WTC11 (cell line): ENCODE measurements around the gene RMI1. TPM values are rescaled to one million over a fixed set of nuclear protein-coding genes. Genes with fewer than 3 reads are reported as not detected.

Experiments used
- ATAC-seq: fragments of 200-7000 bp; cut with Tn5 transposase; 2 replicates; pipeline ENCODE4 v1.10.0; 2021; ENCODE audit warnings: mild to moderate bottlenecking, moderate library complexity
- CTCF ChIA-PET: fragments of 300-600 bp; sonication (Branson Sonifier 250); formaldehyde crosslinking; loops from one replicate; lab custom pipeline; 2021; ENCODE audit warnings: antibody characterized with exemption; lab: Charles Lee
- POLR2A ChIA-PET: fragments of 350-600 bp; sonication (Branson Sonifier 250); formaldehyde crosslinking; loops from one replicate; lab custom pipeline; 2021; ENCODE audit warnings: antibody characterized with exemption; lab: Charles Lee
- DNase-seq: peaks from one replicate; pipeline ENCODE4 v3.0.0; 2021; ENCODE audit warnings: low spot score
- H3K27ac Mint-ChIP-seq: 2 replicates; pipeline ENCODE4 v1.8.0; 2021; ENCODE audit warnings: mixed read lengths
- H3K27me3 Mint-ChIP-seq: 2 replicates; pipeline ENCODE4 v1.8.0; 2021; ENCODE audit warnings: low read depth, mild to moderate bottlenecking, moderate library complexity, mixed read lengths
- H3K36me3 Mint-ChIP-seq: 2 replicates; pipeline ENCODE4 v1.8.0; 2021; ENCODE audit warnings: mixed read lengths
- H3K4me1 Mint-ChIP-seq: 2 replicates; pipeline ENCODE4 v1.8.0; 2022; ENCODE audit warnings: mixed read lengths
- H3K4me3 Mint-ChIP-seq: 2 replicates; pipeline ENCODE4 v1.8.0; 2021; ENCODE audit warnings: mild to moderate bottlenecking, moderate library complexity, mixed read lengths
- H3K9me3 Mint-ChIP-seq: 2 replicates; pipeline ENCODE4 v1.8.0; 2021; ENCODE audit warnings: mixed read lengths
- ATF1 ChIP-seq: sonication (generic); formaldehyde crosslinking; IDR thresholded peaks from 2 replicates; pipeline ENCODE4 v1.8.1; 2023; ENCODE audit warnings: mild to moderate bottlenecking, moderate library complexity, missing genetic modification reagents
- GTF2I ChIP-seq: fragments of 250-450 bp; sonication (Bioruptor Pico); conservative IDR thresholded peaks from 2 replicates; pipeline ENCODE4 v1.4.0; 2021; ENCODE audit warnings: mild to moderate bottlenecking
- HMGA2 ChIP-seq: fragments of 250-450 bp; sonication (Bioruptor Pico); IDR thresholded peaks from 2 replicates; pipeline ENCODE4 v1.4.0; 2021; ENCODE audit warnings: mild to moderate bottlenecking, moderate library complexity
- NFATC4 ChIP-seq: fragments of 250-450 bp; sonication (Bioruptor Pico); IDR thresholded peaks from 2 replicates; pipeline ENCODE4 v1.9.0; 2021; ENCODE audit warnings: mild to moderate bottlenecking
- NR1H2 ChIP-seq: sonication (generic); formaldehyde crosslinking; IDR thresholded peaks from 2 replicates; pipeline ENCODE4 v1.9.0; 2021; ENCODE audit warnings: mild to moderate bottlenecking, moderate library complexity, missing genetic modification reagents
- RORB ChIP-seq: fragments of 250-450 bp; sonication (Bioruptor Pico); IDR thresholded peaks from 2 replicates; pipeline ENCODE4 v1.9.0; 2021; ENCODE audit warnings: mild to moderate bottlenecking
- SOX15 ChIP-seq: fragments of 250-450 bp; sonication (Bioruptor Pico); IDR thresholded peaks from 2 replicates; pipeline ENCODE4 v1.9.0; 2021; ENCODE audit warnings: mild to moderate bottlenecking
- TP53 ChIP-seq: sonication (generic); formaldehyde crosslinking; IDR thresholded peaks from 2 replicates; pipeline ENCODE4 v1.8.1; 2023; ENCODE audit warnings: mild to moderate bottlenecking, missing genetic modification reagents
- ZNF416 ChIP-seq: fragments of 250-450 bp; sonication (Bioruptor Pico); IDR thresholded peaks from 2 replicates; pipeline ENCODE4 v1.9.0; 2021; ENCODE audit warnings: mild to moderate bottlenecking, inconsistent platforms
- ZNF671 ChIP-seq: fragments of 250-450 bp; sonication (Bioruptor Pico); IDR thresholded peaks from 2 replicates; pipeline ENCODE4 v1.8.0; 2021; ENCODE audit warnings: mild to moderate bottlenecking
- total RNA-seq: library from RNA; stranded (reverse); gene quantifications from 3 replicates; pipeline ENCODE4 v1.2.3, GENCODE V29; 2021
- TF ChIP-seq, protein P1 (sequence below): fragments of 250-450 bp; sonication (Bioruptor Pico); IDR thresholded peaks from 2 replicates; pipeline ENCODE4 v1.9.0; 2021; ENCODE audit warnings: mild to moderate bottlenecking
- TF ChIP-seq, protein P2 (sequence below): sonication (generic); formaldehyde crosslinking; IDR thresholded peaks from 2 replicates; pipeline ENCODE4 v1.8.1; 2022; ENCODE audit warnings: low read depth, mild to moderate bottlenecking, moderate library complexity, missing genetic modification reagents, borderline replicate concordance
- TF ChIP-seq, protein P3 (sequence below): sonication (generic); formaldehyde crosslinking; IDR thresholded peaks from 2 replicates; pipeline ENCODE4 v1.8.1; 2023; ENCODE audit warnings: mild to moderate bottlenecking, moderate library complexity, missing genetic modification reagents
- TF ChIP-seq, protein P4 (sequence below): sonication (generic); formaldehyde crosslinking; conservative IDR thresholded peaks from 2 replicates; pipeline ENCODE4 v1.8.1; 2022; ENCODE audit warnings: mild to moderate bottlenecking, missing genetic modification reagents
- TF ChIP-seq, protein P5 (sequence below): sonication (generic); formaldehyde crosslinking; IDR thresholded peaks from 2 replicates; pipeline ENCODE4 v1.8.0; 2022; ENCODE audit warnings: mild to moderate bottlenecking, missing genetic modification reagents
- TF ChIP-seq, protein P6 (sequence below): sonication (generic); formaldehyde crosslinking; IDR thresholded peaks from 2 replicates; pipeline ENCODE4 v1.8.0; 2022; ENCODE audit warnings: mild to moderate bottlenecking, missing genetic modification reagents
- TF ChIP-seq, protein P7 (sequence below): sonication (generic); formaldehyde crosslinking; IDR thresholded peaks from 2 replicates; pipeline ENCODE4 v1.8.1; 2023; ENCODE audit warnings: mild to moderate bottlenecking, missing genetic modification reagents
- TF ChIP-seq, protein P8 (sequence below): sonication (generic); formaldehyde crosslinking; IDR thresholded peaks from 2 replicates; pipeline ENCODE4 v1.8.0; 2023; ENCODE audit warnings: missing genetic modification reagents

The RMI1 gene
- total RNA-seq, 1 experiment from 2014 or later, result 25.8 TPM

DNA sequence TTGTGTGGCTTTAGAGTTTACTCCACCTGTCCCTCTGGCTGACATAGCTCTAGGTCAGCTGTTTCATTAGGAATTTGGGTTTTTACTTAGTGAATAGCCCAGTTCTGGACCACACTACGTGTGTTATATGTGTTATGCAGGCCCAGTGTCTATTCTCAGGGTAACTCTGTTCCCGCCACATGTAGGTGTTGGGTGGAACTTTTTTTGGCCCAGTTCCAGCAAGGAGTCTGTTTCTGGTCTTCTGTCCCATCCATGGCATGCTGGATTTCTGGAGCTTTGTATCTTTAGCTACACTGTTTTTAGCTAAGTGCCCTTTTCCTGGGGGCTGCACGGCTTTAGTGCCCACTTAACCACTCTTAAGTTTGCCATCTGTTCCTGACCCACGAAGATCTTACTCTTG, 15.5 kb downstream of the RMI1 start (continued):
- TF ChIP-seq, protein P1, sequence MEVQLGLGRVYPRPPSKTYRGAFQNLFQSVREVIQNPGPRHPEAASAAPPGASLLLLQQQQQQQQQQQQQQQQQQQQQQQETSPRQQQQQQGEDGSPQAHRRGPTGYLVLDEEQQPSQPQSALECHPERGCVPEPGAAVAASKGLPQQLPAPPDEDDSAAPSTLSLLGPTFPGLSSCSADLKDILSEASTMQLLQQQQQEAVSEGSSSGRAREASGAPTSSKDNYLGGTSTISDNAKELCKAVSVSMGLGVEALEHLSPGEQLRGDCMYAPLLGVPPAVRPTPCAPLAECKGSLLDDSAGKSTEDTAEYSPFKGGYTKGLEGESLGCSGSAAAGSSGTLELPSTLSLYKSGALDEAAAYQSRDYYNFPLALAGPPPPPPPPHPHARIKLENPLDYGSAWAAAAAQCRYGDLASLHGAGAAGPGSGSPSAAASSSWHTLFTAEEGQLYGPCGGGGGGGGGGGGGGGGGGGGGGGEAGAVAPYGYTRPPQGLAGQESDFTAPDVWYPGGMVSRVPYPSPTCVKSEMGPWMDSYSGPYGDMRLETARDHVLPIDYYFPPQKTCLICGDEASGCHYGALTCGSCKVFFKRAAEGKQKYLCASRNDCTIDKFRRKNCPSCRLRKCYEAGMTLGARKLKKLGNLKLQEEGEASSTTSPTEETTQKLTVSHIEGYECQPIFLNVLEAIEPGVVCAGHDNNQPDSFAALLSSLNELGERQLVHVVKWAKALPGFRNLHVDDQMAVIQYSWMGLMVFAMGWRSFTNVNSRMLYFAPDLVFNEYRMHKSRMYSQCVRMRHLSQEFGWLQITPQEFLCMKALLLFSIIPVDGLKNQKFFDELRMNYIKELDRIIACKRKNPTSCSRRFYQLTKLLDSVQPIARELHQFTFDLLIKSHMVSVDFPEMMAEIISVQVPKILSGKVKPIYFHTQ, result no peak
- TF ChIP-seq, protein P2, sequence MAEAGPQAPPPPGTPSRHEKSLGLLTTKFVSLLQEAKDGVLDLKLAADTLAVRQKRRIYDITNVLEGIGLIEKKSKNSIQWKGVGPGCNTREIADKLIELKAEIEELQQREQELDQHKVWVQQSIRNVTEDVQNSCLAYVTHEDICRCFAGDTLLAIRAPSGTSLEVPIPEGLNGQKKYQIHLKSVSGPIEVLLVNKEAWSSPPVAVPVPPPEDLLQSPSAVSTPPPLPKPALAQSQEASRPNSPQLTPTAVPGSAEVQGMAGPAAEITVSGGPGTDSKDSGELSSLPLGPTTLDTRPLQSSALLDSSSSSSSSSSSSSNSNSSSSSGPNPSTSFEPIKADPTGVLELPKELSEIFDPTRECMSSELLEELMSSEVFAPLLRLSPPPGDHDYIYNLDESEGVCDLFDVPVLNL (CRISPR knock-in tag), result no peak
- TF ChIP-seq ZNF671, result no peak
- TF ChIP-seq, protein P3, sequence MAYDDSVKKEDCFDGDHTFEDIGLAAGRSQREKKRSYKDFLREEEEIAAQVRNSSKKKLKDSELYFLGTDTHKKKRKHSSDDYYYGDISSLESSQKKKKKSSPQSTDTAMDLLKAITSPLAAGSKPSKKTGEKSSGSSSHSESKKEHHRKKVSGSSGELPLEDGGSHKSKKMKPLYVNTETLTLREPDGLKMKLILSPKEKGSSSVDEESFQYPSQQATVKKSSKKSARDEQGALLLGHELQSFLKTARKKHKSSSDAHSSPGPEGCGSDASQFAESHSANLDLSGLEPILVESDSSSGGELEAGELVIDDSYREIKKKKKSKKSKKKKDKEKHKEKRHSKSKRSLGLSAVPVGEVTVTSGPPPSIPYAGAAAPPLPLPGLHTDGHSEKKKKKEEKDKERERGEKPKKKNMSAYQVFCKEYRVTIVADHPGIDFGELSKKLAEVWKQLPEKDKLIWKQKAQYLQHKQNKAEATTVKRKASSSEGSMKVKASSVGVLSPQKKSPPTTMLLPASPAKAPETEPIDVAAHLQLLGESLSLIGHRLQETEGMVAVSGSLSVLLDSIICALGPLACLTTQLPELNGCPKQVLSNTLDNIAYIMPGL (CRISPR knock-in tag), result no peak
- TF ChIP-seq ATF1, result no peak
- no peak for TF ChIP-seq NR1H2 (CRISPR knock-in tag)
- no peak for TF ChIP-seq SOX15 (CRISPR knock-in tag)
- TF ChIP-seq, protein P4, sequence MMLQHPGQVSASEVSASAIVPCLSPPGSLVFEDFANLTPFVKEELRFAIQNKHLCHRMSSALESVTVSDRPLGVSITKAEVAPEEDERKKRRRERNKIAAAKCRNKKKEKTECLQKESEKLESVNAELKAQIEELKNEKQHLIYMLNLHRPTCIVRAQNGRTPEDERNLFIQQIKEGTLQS (CRISPR knock-in tag), result no peak
- TF ChIP-seq, protein P5, sequence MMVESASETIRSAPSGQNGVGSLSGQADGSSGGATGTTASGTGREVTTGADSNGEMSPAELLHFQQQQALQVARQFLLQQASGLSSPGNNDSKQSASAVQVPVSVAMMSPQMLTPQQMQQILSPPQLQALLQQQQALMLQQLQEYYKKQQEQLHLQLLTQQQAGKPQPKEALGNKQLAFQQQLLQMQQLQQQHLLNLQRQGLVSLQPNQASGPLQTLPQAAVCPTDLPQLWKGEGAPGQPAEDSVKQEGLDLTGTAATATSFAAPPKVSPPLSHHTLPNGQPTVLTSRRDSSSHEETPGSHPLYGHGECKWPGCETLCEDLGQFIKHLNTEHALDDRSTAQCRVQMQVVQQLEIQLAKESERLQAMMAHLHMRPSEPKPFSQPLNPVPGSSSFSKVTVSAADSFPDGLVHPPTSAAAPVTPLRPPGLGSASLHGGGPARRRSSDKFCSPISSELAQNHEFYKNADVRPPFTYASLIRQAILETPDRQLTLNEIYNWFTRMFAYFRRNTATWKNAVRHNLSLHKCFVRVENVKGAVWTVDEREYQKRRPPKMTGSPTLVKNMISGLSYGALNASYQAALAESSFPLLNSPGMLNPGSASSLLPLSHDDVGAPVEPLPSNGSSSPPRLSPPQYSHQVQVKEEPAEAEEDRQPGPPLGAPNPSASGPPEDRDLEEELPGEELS (CRISPR knock-in tag), result no peak
- TF ChIP-seq, protein P6, sequence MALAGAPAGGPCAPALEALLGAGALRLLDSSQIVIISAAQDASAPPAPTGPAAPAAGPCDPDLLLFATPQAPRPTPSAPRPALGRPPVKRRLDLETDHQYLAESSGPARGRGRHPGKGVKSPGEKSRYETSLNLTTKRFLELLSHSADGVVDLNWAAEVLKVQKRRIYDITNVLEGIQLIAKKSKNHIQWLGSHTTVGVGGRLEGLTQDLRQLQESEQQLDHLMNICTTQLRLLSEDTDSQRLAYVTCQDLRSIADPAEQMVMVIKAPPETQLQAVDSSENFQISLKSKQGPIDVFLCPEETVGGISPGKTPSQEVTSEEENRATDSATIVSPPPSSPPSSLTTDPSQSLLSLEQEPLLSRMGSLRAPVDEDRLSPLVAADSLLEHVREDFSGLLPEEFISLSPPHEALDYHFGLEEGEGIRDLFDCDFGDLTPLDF (CRISPR knock-in tag), result no peak
- TF ChIP-seq GTF2I (CRISPR knock-in tag), result no peak
- TF ChIP-seq TP53 (CRISPR knock-in tag), result no peak
- TF ChIP-seq, protein P7, sequence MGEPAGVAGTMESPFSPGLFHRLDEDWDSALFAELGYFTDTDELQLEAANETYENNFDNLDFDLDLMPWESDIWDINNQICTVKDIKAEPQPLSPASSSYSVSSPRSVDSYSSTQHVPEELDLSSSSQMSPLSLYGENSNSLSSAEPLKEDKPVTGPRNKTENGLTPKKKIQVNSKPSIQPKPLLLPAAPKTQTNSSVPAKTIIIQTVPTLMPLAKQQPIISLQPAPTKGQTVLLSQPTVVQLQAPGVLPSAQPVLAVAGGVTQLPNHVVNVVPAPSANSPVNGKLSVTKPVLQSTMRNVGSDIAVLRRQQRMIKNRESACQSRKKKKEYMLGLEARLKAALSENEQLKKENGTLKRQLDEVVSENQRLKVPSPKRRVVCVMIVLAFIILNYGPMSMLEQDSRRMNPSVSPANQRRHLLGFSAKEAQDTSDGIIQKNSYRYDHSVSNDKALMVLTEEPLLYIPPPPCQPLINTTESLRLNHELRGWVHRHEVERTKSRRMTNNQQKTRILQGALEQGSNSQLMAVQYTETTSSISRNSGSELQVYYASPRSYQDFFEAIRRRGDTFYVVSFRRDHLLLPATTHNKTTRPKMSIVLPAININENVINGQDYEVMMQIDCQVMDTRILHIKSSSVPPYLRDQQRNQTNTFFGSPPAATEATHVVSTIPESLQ (CRISPR knock-in tag), result no peak

DNA sequence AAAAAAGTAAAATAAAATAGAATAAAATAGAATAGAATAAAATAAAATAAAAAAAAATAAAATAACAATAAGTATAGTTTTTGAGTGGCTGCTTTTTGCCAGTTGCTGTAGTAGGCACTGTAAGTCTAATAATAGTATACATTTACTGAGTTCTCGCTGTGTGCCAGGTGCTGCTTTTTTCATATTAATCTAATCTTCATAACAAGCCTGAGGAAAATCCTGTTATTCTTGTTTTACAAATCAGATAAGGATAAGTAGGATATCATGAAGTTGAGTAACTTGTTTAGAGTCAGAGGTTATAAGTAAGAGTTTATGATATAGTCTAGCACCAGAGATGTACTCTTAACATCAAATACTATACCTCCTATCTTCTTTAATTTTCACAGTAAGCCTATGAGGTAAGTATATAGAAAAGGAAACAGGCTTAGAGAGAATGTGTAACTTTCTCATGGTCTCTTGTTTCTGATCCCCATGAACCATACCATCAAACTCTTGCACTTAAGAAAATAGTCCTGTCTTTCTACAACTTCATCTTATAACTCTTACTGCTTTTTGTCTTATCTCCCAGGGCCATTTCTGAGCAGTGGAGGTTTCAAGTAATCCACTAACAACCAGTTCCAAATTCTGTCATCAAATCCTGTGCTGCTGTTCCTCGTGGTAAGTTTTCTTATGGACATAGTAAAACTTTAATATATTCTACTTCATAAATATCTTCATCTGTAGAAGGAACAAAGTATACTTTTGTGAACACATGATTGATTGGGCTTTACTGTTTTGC, 18.7 kb downstream of the RMI1 start:
- H3K27ac Mint-ChIP-seq, result no peak overlapping the region; the same call in 1 of the 2 replicates
- H3K27me3 Mint-ChIP-seq, result no peaks in the 10 kb centered on the region
- ATAC-seq (no peak), DNase-seq (no peak)
- TF ChIP-seq HMGA2 (CRISPR knock-in tag) (peak; percentile 14; the same call in 1 of the 2 replicates), RORB (CRISPR knock-in tag) (no peak), NFATC4 (CRISPR knock-in tag) (no peak), ZNF416 (CRISPR knock-in tag) (no peak)
- TF ChIP-seq, protein P8, sequence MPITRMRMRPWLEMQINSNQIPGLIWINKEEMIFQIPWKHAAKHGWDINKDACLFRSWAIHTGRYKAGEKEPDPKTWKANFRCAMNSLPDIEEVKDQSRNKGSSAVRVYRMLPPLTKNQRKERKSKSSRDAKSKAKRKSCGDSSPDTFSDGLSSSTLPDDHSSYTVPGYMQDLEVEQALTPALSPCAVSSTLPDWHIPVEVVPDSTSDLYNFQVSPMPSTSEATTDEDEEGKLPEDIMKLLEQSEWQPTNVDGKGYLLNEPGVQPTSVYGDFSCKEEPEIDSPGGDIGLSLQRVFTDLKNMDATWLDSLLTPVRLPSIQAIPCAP (CRISPR knock-in tag), result no peak
- TF ChIP-seq, protein P1, result no peak
- H3K4me1 Mint-ChIP-seq, result no peaks in the 10 kb centered on the region
- peaks cover 19% of the 10 kb centered on the region for H3K36me3 Mint-ChIP-seq
- ChIA-PET POLR2A (no interaction called here), CTCF (no interaction called here)
- H3K4me3 Mint-ChIP-seq, result no peak overlapping the region
- H3K9me3 Mint-ChIP-seq, result no peaks in the 10 kb centered on the region
